Karpas-422 (cell line): Measurements from ENCODE around the gene FBF1. TPM values are rescaled to one million over a fixed set of nuclear protein-coding genes. Genes with fewer than 3 reads are reported as not detected.

Experiments used
- DNase-seq: peaks from one replicate; pipeline ENCODE4 v3.0.0-alpha.2; 2015
- H2AFZ ChIP-seq: fragments of 200-600 bp; sonication (generic); 2 replicates; pipeline ENCODE4 v1.6.1; 2014; ENCODE audit warnings: antibody characterized with exemption, low read length, mixed read lengths
- H3K27ac ChIP-seq: fragments of 200-600 bp; sonication (generic); 2 replicates; pipeline ENCODE4 v1.5.1; 2014; ENCODE audit warnings: mild to moderate bottlenecking, low read length, moderate library complexity
- H3K27me3 ChIP-seq: fragments of 200-600 bp; sonication (generic); 2 replicates; pipeline ENCODE4 v1.6.1; 2014; ENCODE audit warnings: low read length, mixed read lengths
- H3K36me3 ChIP-seq: fragments of 200-600 bp; sonication (generic); 2 replicates; pipeline ENCODE4 v1.6.1; 2014; ENCODE audit warnings: low read length, mixed read lengths; ENCODE audit not compliant: insufficient read depth
- H3K4me1 ChIP-seq: fragments of 200-600 bp; sonication (generic); 2 replicates; pipeline ENCODE4 v1.6.1; 2014; ENCODE audit warnings: mild to moderate bottlenecking, low read length, mixed read lengths
- H3K4me2 ChIP-seq: fragments of 200-600 bp; sonication (generic); 2 replicates; pipeline ENCODE4 v1.6.1; 2014; ENCODE audit warnings: low read length, low read depth, mild to moderate bottlenecking; ENCODE audit not compliant: poor library complexity, severe bottlenecking
- H3K4me3 ChIP-seq: fragments of 200-600 bp; sonication (generic); 2 replicates; pipeline ENCODE4 v1.5.1; 2014; ENCODE audit warnings: mild to moderate bottlenecking, antibody characterized with exemption, low read length, mixed read lengths
- H3K79me2 ChIP-seq: fragments of 200-600 bp; sonication (generic); 2 replicates; pipeline ENCODE4 v1.6.1; 2014; ENCODE audit warnings: mild to moderate bottlenecking, low read length, mixed read lengths
- H3K9ac ChIP-seq: fragments of 200-600 bp; sonication (generic); 2 replicates; pipeline ENCODE4 v1.6.0; 2014; ENCODE audit warnings: low read length
- H3K9me2 ChIP-seq: fragments of 200-600 bp; sonication (generic), shearing (Covaris generic); replicated peaks from 2 replicates; pipeline ENCODE4 v1.6.0; 2014; ENCODE audit warnings: mild to moderate bottlenecking, low read length, moderate library complexity; ENCODE audit not compliant: insufficient read depth
- H3K9me3 ChIP-seq: fragments of 300-700, 200-600 bp; sonication (generic); 2 replicates; pipeline ENCODE4 v1.6.1; 2014; ENCODE audit warnings: low read length, mixed read lengths
- H4K20me1 ChIP-seq: fragments of 200-600 bp; sonication (generic); 2 replicates; pipeline ENCODE4 v1.6.1; 2014; ENCODE audit warnings: mild to moderate bottlenecking, antibody characterized with exemption, low read length, low read depth; ENCODE audit not compliant: insufficient read depth
- total RNA-seq: library from RNA; depleted of rRNA; stranded (reverse); fragments of >200 nt; shearing (Covaris generic); gene quantifications from 2 replicates; pipeline ENCODE4 v1.2.3, GENCODE V29; 2014; ENCODE audit warnings: low replicate concordance

The FBF1 gene
- total RNA-seq, 1 experiment from 2014 or later, result 13.5 TPM

- H3K4me3 ChIP-seq, result no peak overlapping the region
Measured at GRCh38 chr17:75922963-75923874, 17.6 kb downstream of the FBF1 start.

GRCh38 chr17:75922173-75922961 is 18.5 kb downstream of the FBF1 start:
- H3K79me2 ChIP-seq, result no peaks in the 10 kb centered on the region
- no peaks in the 10 kb centered on the region for H3K9me3 ChIP-seq
- no peaks in the 10 kb centered on the region for H3K9me2 ChIP-seq
- no peak overlapping the region for H3K4me3 ChIP-seq
- H3K27ac ChIP-seq, result no peak overlapping the region
- no peaks in the 10 kb centered on the region for H4K20me1 ChIP-seq
- DNase-seq, result no peak
- H2AFZ ChIP-seq, result no peak overlapping the region
- peaks cover 5% of the 10 kb centered on the region; the same call in 1 of the 2 replicates for H3K36me3 ChIP-seq
- no peaks in the 10 kb centered on the region for H3K4me1 ChIP-seq
- H3K27me3 ChIP-seq, result no peaks in the 10 kb centered on the region
- no peak overlapping the region for H3K4me2 ChIP-seq
- no peak overlapping the region for H3K9ac ChIP-seq

More at GRCh38 chr17:75922963-75923874, 17.6 kb downstream of the FBF1 start:
- no peak overlapping the region for H3K27ac ChIP-seq
- H2AFZ ChIP-seq, result no peak overlapping the region
- no peaks in the 10 kb centered on the region for H4K20me1 ChIP-seq
- DNase-seq, result no peak
- no peak overlapping the region for H3K4me2 ChIP-seq
- no peaks in the 10 kb centered on the region for H3K79me2 ChIP-seq
- H3K9ac ChIP-seq, result no peak overlapping the region
- no peaks in the 10 kb centered on the region for H3K9me2 ChIP-seq
- H3K4me1 ChIP-seq, result no peaks in the 10 kb centered on the region
- H3K36me3 ChIP-seq, result peaks cover 5% of the 10 kb centered on the region; the same call in 1 of the 2 replicates
- no peaks in the 10 kb centered on the region for H3K9me3 ChIP-seq
- H3K27me3 ChIP-seq, result no peaks in the 10 kb centered on the region

- H4K20me1 ChIP-seq, result no peaks in the 10 kb centered on the region
- no peak overlapping the region for H2AFZ ChIP-seq
- H3K79me2 ChIP-seq, result no peaks in the 10 kb centered on the region
- no peaks in the 10 kb centered on the region for H3K9me2 ChIP-seq
- H3K4me1 ChIP-seq, result no peaks in the 10 kb centered on the region
- H3K27me3 ChIP-seq, result no peaks in the 10 kb centered on the region
- peaks cover 3% of the 10 kb centered on the region; the same call in 1 of the 2 replicates for H3K36me3 ChIP-seq
- H3K9me3 ChIP-seq, result no peaks in the 10 kb centered on the region
- H3K4me2 ChIP-seq, result no peak overlapping the region
- H3K27ac ChIP-seq, result no peak overlapping the region
- H3K9ac ChIP-seq, result no peak overlapping the region
- no peak for DNase-seq
- no peak overlapping the region for H3K4me3 ChIP-seq
Measured at GRCh38 chr17:75921596-75921995, 19.2 kb downstream of the FBF1 start.

GRCh38 chr17:75920045-75920560 is 20.7 kb downstream of the FBF1 start:
- H3K9ac ChIP-seq, result no peak overlapping the region
- no peaks in the 10 kb centered on the region for H4K20me1 ChIP-seq
- no peaks in the 10 kb centered on the region for H3K9me2 ChIP-seq
- H3K27me3 ChIP-seq, result no peaks in the 10 kb centered on the region
- H3K27ac ChIP-seq, result no peak overlapping the region
- no peaks in the 10 kb centered on the region for H3K4me1 ChIP-seq
- no peak for DNase-seq
- H3K4me3 ChIP-seq, result no peak overlapping the region
- no peak overlapping the region for H2AFZ ChIP-seq
- no peaks in the 10 kb centered on the region for H3K79me2 ChIP-seq
- no peak overlapping the region for H3K4me2 ChIP-seq
- H3K36me3 ChIP-seq, result no peaks in the 10 kb centered on the region
- no peaks in the 10 kb centered on the region for H3K9me3 ChIP-seq

GRCh38 chr17:75919611-75920010 is 21.2 kb downstream of the FBF1 start:
- Histone ChIP-seq H3K4me2 (no peak overlapping the region), H4K20me1 (no peaks in the 10 kb centered on the region), H3K4me1 (no peaks in the 10 kb centered on the region), H3K9ac (no peak overlapping the region), H3K27ac (no peak overlapping the region), H3K27me3 (no peaks in the 10 kb centered on the region), H3K4me3 (no peak overlapping the region), H3K9me2 (no peaks in the 10 kb centered on the region), H3K36me3 (no peaks in the 10 kb centered on the region), H3K9me3 (no peaks in the 10 kb centered on the region), H3K79me2 (no peaks in the 10 kb centered on the region), H2AFZ (no peak overlapping the region)
- no peak for DNase-seq

- no peaks in the 10 kb centered on the region for H3K9me2 ChIP-seq
- no peak overlapping the region for H3K9ac ChIP-seq
- H4K20me1 ChIP-seq, result no peaks in the 10 kb centered on the region
- H3K27ac ChIP-seq, result no peak overlapping the region
- H3K4me1 ChIP-seq, result no peaks in the 10 kb centered on the region
- no peak overlapping the region for H2AFZ ChIP-seq
- no peaks in the 10 kb centered on the region for H3K9me3 ChIP-seq
- H3K4me3 ChIP-seq, result no peak overlapping the region
- H3K4me2 ChIP-seq, result no peak overlapping the region
- H3K36me3 ChIP-seq, result no peaks in the 10 kb centered on the region
- DNase-seq, result no peak
- H3K27me3 ChIP-seq, result no peaks in the 10 kb centered on the region
- no peaks in the 10 kb centered on the region for H3K79me2 ChIP-seq
Measured at GRCh38 chr17:75917917-75918445, 22.9 kb downstream of the FBF1 start.

GRCh38 chr17:75917141-75917916 is 23.5 kb downstream of the FBF1 start:
- Histone ChIP-seq H3K4me3 (no peak overlapping the region), H2AFZ (no peak overlapping the region), H3K4me2 (no peak overlapping the region), H3K9me2 (no peaks in the 10 kb centered on the region), H3K36me3 (no peaks in the 10 kb centered on the region), H3K9ac (no peak overlapping the region), H4K20me1 (no peaks in the 10 kb centered on the region), H3K27ac (no peak overlapping the region), H3K79me2 (no peaks in the 10 kb centered on the region), H3K27me3 (no peaks in the 10 kb centered on the region), H3K9me3 (no peaks in the 10 kb centered on the region), H3K4me1 (peaks cover 2% of the 10 kb centered on the region)
- DNase-seq, result no peak
